ENCODE data around the gene STIM2. TPM values are rescaled to one million over a fixed set of nuclear protein-coding genes. Genes with fewer than 3 reads are reported as not detected.

The STIM2 gene
- total and polyA plus RNA-seq, 9 of the 15 experiments (the other 6 are each of a cell fraction or from before 2014, with no cell fraction given): 7.2 to 26.8 (median 15.4) TPM

DNA sequence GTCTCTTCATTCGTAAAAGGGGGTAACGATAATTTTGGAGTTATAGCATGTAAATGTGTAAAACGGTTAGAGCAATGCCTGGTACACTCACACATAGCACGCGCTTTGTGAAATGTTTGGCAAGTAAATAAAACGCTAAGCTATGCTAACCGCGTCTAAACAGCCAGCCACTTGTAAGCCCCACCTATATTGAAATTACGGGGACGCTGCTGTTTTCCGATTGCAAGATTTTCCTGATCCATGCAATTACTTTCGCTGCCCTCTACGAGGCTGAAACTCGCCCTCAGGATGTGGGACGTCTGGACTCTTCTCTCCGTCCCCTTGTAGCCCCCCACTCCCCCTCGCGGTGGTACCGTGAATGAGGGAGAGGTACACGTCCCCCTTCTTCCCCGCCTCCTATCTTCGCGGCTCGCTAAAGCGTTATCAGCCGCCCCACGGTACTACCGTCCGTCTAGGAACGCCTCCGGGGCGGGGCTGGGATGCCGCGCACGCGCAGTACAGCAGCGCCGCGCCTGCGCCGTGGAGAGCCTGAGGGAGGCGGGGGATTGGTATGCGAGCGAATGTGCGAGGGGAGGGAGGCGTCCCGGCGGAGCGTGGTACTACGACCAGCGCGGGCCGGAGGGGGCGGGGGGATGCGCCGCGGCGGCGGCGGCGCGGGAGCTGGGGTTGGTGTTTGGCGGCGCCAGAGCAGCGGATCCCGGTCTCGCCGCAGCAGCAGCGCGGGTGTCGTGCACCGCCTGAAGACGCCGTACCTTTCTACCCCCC, at the start of gene STIM2 (continued):
- TF ChIP-seq, protein P1, sequence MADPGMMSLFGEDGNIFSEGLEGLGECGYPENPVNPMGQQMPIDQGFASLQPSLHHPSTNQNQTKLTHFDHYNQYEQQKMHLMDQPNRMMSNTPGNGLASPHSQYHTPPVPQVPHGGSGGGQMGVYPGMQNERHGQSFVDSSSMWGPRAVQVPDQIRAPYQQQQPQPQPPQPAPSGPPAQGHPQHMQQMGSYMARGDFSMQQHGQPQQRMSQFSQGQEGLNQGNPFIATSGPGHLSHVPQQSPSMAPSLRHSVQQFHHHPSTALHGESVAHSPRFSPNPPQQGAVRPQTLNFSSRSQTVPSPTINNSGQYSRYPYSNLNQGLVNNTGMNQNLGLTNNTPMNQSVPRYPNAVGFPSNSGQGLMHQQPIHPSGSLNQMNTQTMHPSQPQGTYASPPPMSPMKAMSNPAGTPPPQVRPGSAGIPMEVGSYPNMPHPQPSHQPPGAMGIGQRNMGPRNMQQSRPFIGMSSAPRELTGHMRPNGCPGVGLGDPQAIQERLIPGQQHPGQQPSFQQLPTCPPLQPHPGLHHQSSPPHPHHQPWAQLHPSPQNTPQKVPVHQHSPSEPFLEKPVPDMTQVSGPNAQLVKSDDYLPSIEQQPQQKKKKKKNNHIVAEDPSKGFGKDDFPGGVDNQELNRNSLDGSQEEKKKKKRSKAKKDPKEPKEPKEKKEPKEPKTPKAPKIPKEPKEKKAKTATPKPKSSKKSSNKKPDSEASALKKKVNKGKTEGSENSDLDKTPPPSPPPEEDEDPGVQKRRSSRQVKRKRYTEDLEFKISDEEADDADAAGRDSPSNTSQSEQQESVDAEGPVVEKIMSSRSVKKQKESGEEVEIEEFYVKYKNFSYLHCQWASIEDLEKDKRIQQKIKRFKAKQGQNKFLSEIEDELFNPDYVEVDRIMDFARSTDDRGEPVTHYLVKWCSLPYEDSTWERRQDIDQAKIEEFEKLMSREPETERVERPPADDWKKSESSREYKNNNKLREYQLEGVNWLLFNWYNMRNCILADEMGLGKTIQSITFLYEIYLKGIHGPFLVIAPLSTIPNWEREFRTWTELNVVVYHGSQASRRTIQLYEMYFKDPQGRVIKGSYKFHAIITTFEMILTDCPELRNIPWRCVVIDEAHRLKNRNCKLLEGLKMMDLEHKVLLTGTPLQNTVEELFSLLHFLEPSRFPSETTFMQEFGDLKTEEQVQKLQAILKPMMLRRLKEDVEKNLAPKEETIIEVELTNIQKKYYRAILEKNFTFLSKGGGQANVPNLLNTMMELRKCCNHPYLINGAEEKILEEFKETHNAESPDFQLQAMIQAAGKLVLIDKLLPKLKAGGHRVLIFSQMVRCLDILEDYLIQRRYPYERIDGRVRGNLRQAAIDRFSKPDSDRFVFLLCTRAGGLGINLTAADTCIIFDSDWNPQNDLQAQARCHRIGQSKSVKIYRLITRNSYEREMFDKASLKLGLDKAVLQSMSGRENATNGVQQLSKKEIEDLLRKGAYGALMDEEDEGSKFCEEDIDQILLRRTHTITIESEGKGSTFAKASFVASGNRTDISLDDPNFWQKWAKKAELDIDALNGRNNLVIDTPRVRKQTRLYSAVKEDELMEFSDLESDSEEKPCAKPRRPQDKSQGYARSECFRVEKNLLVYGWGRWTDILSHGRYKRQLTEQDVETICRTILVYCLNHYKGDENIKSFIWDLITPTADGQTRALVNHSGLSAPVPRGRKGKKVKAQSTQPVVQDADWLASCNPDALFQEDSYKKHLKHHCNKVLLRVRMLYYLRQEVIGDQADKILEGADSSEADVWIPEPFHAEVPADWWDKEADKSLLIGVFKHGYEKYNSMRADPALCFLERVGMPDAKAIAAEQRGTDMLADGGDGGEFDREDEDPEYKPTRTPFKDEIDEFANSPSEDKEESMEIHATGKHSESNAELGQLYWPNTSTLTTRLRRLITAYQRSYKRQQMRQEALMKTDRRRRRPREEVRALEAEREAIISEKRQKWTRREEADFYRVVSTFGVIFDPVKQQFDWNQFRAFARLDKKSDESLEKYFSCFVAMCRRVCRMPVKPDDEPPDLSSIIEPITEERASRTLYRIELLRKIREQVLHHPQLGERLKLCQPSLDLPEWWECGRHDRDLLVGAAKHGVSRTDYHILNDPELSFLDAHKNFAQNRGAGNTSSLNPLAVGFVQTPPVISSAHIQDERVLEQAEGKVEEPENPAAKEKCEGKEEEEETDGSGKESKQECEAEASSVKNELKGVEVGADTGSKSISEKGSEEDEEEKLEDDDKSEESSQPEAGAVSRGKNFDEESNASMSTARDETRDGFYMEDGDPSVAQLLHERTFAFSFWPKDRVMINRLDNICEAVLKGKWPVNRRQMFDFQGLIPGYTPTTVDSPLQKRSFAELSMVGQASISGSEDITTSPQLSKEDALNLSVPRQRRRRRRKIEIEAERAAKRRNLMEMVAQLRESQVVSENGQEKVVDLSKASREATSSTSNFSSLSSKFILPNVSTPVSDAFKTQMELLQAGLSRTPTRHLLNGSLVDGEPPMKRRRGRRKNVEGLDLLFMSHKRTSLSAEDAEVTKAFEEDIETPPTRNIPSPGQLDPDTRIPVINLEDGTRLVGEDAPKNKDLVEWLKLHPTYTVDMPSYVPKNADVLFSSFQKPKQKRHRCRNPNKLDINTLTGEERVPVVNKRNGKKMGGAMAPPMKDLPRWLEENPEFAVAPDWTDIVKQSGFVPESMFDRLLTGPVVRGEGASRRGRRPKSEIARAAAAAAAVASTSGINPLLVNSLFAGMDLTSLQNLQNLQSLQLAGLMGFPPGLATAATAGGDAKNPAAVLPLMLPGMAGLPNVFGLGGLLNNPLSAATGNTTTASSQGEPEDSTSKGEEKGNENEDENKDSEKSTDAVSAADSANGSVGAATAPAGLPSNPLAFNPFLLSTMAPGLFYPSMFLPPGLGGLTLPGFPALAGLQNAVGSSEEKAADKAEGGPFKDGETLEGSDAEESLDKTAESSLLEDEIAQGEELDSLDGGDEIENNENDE (IDR thresholded peaks at IDR 0.05; ENCODE audit: low read depth, low read length): peak; percentile 24
- TF ChIP-seq TEAD4 (IDR thresholded peaks at IDR 0.05; ENCODE audit: low read length) (peak; percentile 44), TEAD4 (CRISPR knock-in tag; IDR thresholded peaks at IDR 0.05; ENCODE audit: borderline replicate concordance) (no peak), ZC3H4 (CRISPR knock-in tag; IDR thresholded peaks at IDR 0.05; ENCODE audit: borderline replicate concordance) (no peak), ETS1 (conservative IDR thresholded peaks at IDR 0.05; ENCODE audit: control insufficient read depth, low read depth, low read length) (0 out of 2 replicates have a peak, but pooled peaks have one; percentile 19), ZFX (CRISPR knock-in tag; IDR thresholded peaks at IDR 0.05) (no peak)

Data from K562 (cell line).